ENCODE results near the gene HES7.

- TF ChIP-seq CTCF (IDR thresholded peaks at IDR 0.05) (no peak), EP300 (IDR thresholded peaks at IDR 0.05) (no peak), POLR2A (IDR thresholded peaks at IDR 0.05) (no peak), POLR2AphosphoS5 (IDR thresholded peaks at IDR 0.05) (no peak)
Observed at GRCh38 chr17:8101721-8102120, 22.2 kb downstream of the HES7 start.
